HEK293 (cell line): Measurements from ENCODE around the gene CELF4.

Experiments
- CTCF ChIA-PET: fragments of 350-600 bp; formaldehyde crosslinking; extraction: SDS; loops from one replicate; lab custom pipeline; 2021; ENCODE audit warnings: antibody characterized with exemption; lab: Yijun Ruan, JAX
- POLR2A ChIA-PET: fragments of 300-600 bp; formaldehyde crosslinking; extraction: SDS; loops from one replicate; lab custom pipeline; 2020; ENCODE audit warnings: antibody characterized with exemption, inconsistent platforms; lab: Yijun Ruan, JAX
- H3K27ac ChIP-seq: fragments of 200-500 bp; sonication (Bioruptor generic); 2 replicates; pipeline ENCODE4 v1.5.1; 2014; ENCODE audit warnings: low read depth, low read length, control low read depth, inconsistent platforms; ENCODE audit errors: extremely low read depth
- H3K36me3 ChIP-seq, 2 experiments: fragments of 200-500 bp in 1 of 2; sonication (Bioruptor generic) in 1 of 2; 1 replicate in 1 of 2; 2 replicates in 1 of 2; pipeline ENCODE4 v1.5.1; 2014 to 2017; ENCODE audit warnings: inconsistent platforms in 2 of 2, low read length in 2 of 2; ENCODE audit not compliant: control insufficient read depth in 2 of 2, insufficient read depth in 1 of 2
- H3K4me1 ChIP-seq: fragments of 200-500 bp; sonication (Bioruptor generic); 2 replicates; pipeline ENCODE4 v1.5.1; 2014; ENCODE audit warnings: mild to moderate bottlenecking, low read length, inconsistent platforms; ENCODE audit not compliant: control insufficient read depth, insufficient read depth
- H3K4me3 ChIP-seq: 2 replicates; pipeline ENCODE4 v1.5.1; 2011; ENCODE audit warnings: low read depth, mild to moderate bottlenecking, control low read depth, low read length, moderate library complexity
- H3K9me3 ChIP-seq: fragments of 200-500 bp; sonication (Bioruptor generic); 2 replicates; pipeline ENCODE4 v1.5.1; 2014; ENCODE audit warnings: low read depth, low read length, inconsistent platforms; ENCODE audit not compliant: control insufficient read depth, insufficient read depth
- PRDM10 ChIP-seq: fragments of 450-650 bp; formaldehyde crosslinking; IDR thresholded peaks from 2 replicates; pipeline ENCODE4 v1.5.1; 2016; ENCODE audit warnings: missing biosample characterization, missing genetic modification characterization
- RBAK ChIP-seq: fragments of 450-650 bp; formaldehyde crosslinking; IDR thresholded peaks from 2 replicates; pipeline ENCODE4 v1.5.1; 2016; ENCODE audit warnings: missing biosample characterization, missing genetic modification characterization
- REPIN1 ChIP-seq: fragments of 450-650 bp; formaldehyde crosslinking; IDR thresholded peaks from 2 replicates; pipeline ENCODE4 v1.5.1; 2017; ENCODE audit warnings: missing biosample characterization, missing genetic modification characterization, low read depth
- SCRT2 ChIP-seq: fragments of 450-650 bp; formaldehyde crosslinking; IDR thresholded peaks from 2 replicates; pipeline ENCODE4 v1.5.1; 2016; ENCODE audit warnings: missing biosample characterization, missing genetic modification characterization
- SETDB1 ChIP-seq: IDR thresholded peaks from one replicate; pipeline ENCODE4 v1.6.1; 2017; ENCODE audit warnings: mild to moderate bottlenecking, low read length, moderate library complexity, mixed read lengths; ENCODE audit not compliant: insufficient read length
- TCF7L2 ChIP-seq: IDR thresholded peaks from 2 replicates; pipeline ENCODE4 v1.6.1; 2011; ENCODE audit warnings: low read depth, mild to moderate bottlenecking, inconsistent platforms, low read length, moderate library complexity, borderline replicate concordance
- ZBTB1 ChIP-seq: fragments of 450-650 bp; formaldehyde crosslinking; IDR thresholded peaks from 2 replicates; pipeline ENCODE4 v1.5.1; 2016; ENCODE audit warnings: missing biosample characterization, missing genetic modification characterization
- ZFHX2 ChIP-seq: fragments of 450-650 bp; formaldehyde crosslinking; conservative IDR thresholded peaks from 2 replicates; pipeline ENCODE4 v1.5.1; 2016; ENCODE audit warnings: missing biosample characterization, missing genetic modification characterization
- ZIC2 ChIP-seq: fragments of 450-650 bp; formaldehyde crosslinking; IDR thresholded peaks from 2 replicates; pipeline ENCODE4 v1.5.1; 2016; ENCODE audit warnings: missing biosample characterization, missing genetic modification characterization
- ZNF140 ChIP-seq: fragments of 450-650 bp; formaldehyde crosslinking; IDR thresholded peaks from 2 replicates; pipeline ENCODE4 v1.5.1; 2016; ENCODE audit warnings: missing biosample characterization, missing genetic modification characterization
- ZNF174 ChIP-seq: fragments of 450-650 bp; formaldehyde crosslinking; IDR thresholded peaks from 2 replicates; pipeline ENCODE4 v1.5.0; 2017; ENCODE audit warnings: missing biosample characterization, mild to moderate bottlenecking, missing genetic modification characterization
- ZNF184 ChIP-seq: fragments of 450-650 bp; IDR thresholded peaks from 2 replicates; pipeline ENCODE4 v1.5.1; 2018; ENCODE audit warnings: missing biosample characterization, mild to moderate bottlenecking, missing genetic modification characterization
- ZNF362 ChIP-seq: fragments of 450-650 bp; formaldehyde crosslinking; IDR thresholded peaks from 2 replicates; pipeline ENCODE4 v1.5.1; 2016; ENCODE audit warnings: missing biosample characterization, missing genetic modification characterization
- ZNF521 ChIP-seq: fragments of 450-650 bp; formaldehyde crosslinking; IDR thresholded peaks from 2 replicates; pipeline ENCODE4 v1.5.1; 2017; ENCODE audit warnings: missing biosample characterization, mild to moderate bottlenecking, missing genetic modification characterization
- ZNF529 ChIP-seq: fragments of 450-650 bp; formaldehyde crosslinking; IDR thresholded peaks from 2 replicates; pipeline ENCODE4 v1.5.1; 2017; ENCODE audit warnings: missing genetic modification characterization, missing biosample characterization; ENCODE audit not compliant: insufficient replicate concordance
- ZNF530 ChIP-seq: fragments of 450-650 bp; formaldehyde crosslinking; IDR thresholded peaks from 2 replicates; pipeline ENCODE4 v1.5.1; 2016; ENCODE audit warnings: low read depth, missing biosample characterization, missing genetic modification characterization
- ZNF580 ChIP-seq: fragments of 450-650 bp; formaldehyde crosslinking; IDR thresholded peaks from 2 replicates; pipeline ENCODE4 v1.5.1; 2016; ENCODE audit warnings: missing biosample characterization, missing genetic modification characterization
- ZNF707 ChIP-seq: fragments of 450-650 bp; formaldehyde crosslinking; IDR thresholded peaks from 2 replicates; pipeline ENCODE4 v1.5.1; 2016; ENCODE audit warnings: missing biosample characterization, missing genetic modification characterization
- ZNF791 ChIP-seq: fragments of 450-650 bp; formaldehyde crosslinking; IDR thresholded peaks from 2 replicates; pipeline ENCODE4 v1.5.1; 2016; ENCODE audit warnings: missing biosample characterization, missing genetic modification characterization
- ZXDB ChIP-seq: fragments of 450-650 bp; formaldehyde crosslinking; IDR thresholded peaks from 2 replicates; pipeline ENCODE4 v1.5.1; 2016; ENCODE audit warnings: missing biosample characterization, missing genetic modification characterization

The CELF4 gene

GRCh38 chr18:37532917-37533316, 32.7 kb downstream of the CELF4 start:
- Histone ChIP-seq H3K9me3 (no peaks in the 10 kb centered on the region), H3K4me1 (no peaks in the 10 kb centered on the region), H3K27ac (no peak overlapping the region), H3K36me3 (no peaks in the 10 kb centered on the region), H3K4me3 (no peak overlapping the region)
- ChIA-PET CTCF (interaction anchor here (1.4 kb wide), 1 partner anchor 190 kb away, joined by 6 read pairs; no protein-coding TSS in a partner anchor), POLR2A (no interaction called here)
- no peak for TF ChIP-seq ZBTB1 (tag by site-specific recombination)
- no peak for TF ChIP-seq ZNF791 (tag by site-specific recombination)
- no peak for TF ChIP-seq ZXDB (tag by site-specific recombination)
- no peak for TF ChIP-seq REPIN1 (tag by site-specific recombination)
- TF ChIP-seq ZNF707 (tag by site-specific recombination), result no peak
- no peak for TF ChIP-seq ZIC2
- no peak for TF ChIP-seq SCRT2 (tag by site-specific recombination)
- no peak for TF ChIP-seq ZNF184 (tag by site-specific recombination)
- TF ChIP-seq ZNF529 (tag by site-specific recombination), result no peak
- TF ChIP-seq SETDB1, result no peak
- no peak for TF ChIP-seq TCF7L2
- TF ChIP-seq ZNF530, result no peak
- TF ChIP-seq ZNF140 (tag by site-specific recombination), result no peak
- TF ChIP-seq RBAK (tag by site-specific recombination), result no peak
- TF ChIP-seq ZNF521 (tag by site-specific recombination), result no peak
- no peak for TF ChIP-seq ZNF174

- Histone ChIP-seq H3K9me3 (no peaks in the 10 kb centered on the region), H3K27ac (no peak overlapping the region), H3K36me3 (no peaks in the 10 kb centered on the region), H3K4me3 (no peak overlapping the region), H3K4me1 (no peaks in the 10 kb centered on the region)
- no peak for TF ChIP-seq PRDM10 (tag by site-specific recombination)
- 0 out of 2 replicates have a peak, but pooled peaks have one; percentile 8 for TF ChIP-seq ZFHX2
- POLR2A ChIA-PET, result no interaction called here
- CTCF ChIA-PET, result interaction anchor here (3.3 kb wide), 1 partner anchor 8 kb away, joined by 15 read pairs; no protein-coding TSS in a partner anchor
Observed at GRCh38 chr18:37529863-37530262, 35.7 kb downstream of the CELF4 start.

GRCh38 chr18:37529296-37529695, 36.3 kb downstream of the CELF4 start:
- Histone ChIP-seq H3K4me3 (no peak overlapping the region), H3K4me1 (no peaks in the 10 kb centered on the region), H3K9me3 (no peaks in the 10 kb centered on the region), H3K27ac (no peak overlapping the region), H3K36me3 (no peaks in the 10 kb centered on the region)
- TF ChIP-seq ZNF580 (tag by site-specific recombination) (no peak), ZNF362 (tag by site-specific recombination) (no peak)
- ChIA-PET POLR2A (no interaction called here), CTCF (interaction anchor here (3.3 kb wide), 1 partner anchor 9 kb away, joined by 15 read pairs; no protein-coding TSS in a partner anchor)
